GM12864 (cell line): ENCODE data around the gene POU3F2.

Experiments used
- DNase-seq: peaks from one replicate; pipeline ENCODE4 v3.0.0-alpha.2; 2011; ENCODE audit warnings: low read depth
- H3K4me3 ChIP-seq: 2 replicates; pipeline ENCODE4 v1.5.1; 2011; ENCODE audit warnings: mild to moderate bottlenecking, low read depth, low read length, control low read depth
- TF ChIP-seq, protein P1 (sequence below): IDR thresholded peaks from 2 replicates; pipeline ENCODE4 v1.5.1; 2011; ENCODE audit warnings: low read depth, mild to moderate bottlenecking, moderate library complexity, low read length, control low read depth, inconsistent platforms; ENCODE audit errors: missing control alignments

Gene POU3F2

DNA sequence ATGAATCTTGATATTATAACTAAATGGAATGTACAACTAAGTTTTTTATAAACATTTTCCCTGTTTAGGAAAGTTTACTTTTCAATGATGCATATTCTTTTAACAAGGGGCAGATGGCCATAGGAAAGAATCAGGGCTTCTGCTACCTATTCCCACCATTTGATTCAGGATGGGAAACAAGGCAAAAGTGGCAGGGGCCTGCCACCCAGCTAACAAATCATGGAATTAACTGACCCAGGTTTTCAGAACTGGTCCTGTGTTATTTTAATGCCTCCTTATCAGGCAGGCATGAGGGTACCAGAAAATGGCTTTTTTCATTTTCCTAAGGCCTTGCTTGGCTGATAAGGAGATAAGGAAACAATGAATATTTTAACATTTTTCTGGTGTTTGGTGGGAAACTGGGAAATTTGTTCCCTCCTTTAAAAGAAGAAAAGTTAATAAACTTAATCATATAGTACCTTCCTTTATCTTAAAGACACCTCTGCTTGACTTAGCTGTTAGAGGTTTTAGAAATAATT lies 6.7 kb downstream of the POU3F2 start:
- no peak for DNase-seq
- no peak overlapping the region for H3K4me3 ChIP-seq
- TF ChIP-seq, protein P1, sequence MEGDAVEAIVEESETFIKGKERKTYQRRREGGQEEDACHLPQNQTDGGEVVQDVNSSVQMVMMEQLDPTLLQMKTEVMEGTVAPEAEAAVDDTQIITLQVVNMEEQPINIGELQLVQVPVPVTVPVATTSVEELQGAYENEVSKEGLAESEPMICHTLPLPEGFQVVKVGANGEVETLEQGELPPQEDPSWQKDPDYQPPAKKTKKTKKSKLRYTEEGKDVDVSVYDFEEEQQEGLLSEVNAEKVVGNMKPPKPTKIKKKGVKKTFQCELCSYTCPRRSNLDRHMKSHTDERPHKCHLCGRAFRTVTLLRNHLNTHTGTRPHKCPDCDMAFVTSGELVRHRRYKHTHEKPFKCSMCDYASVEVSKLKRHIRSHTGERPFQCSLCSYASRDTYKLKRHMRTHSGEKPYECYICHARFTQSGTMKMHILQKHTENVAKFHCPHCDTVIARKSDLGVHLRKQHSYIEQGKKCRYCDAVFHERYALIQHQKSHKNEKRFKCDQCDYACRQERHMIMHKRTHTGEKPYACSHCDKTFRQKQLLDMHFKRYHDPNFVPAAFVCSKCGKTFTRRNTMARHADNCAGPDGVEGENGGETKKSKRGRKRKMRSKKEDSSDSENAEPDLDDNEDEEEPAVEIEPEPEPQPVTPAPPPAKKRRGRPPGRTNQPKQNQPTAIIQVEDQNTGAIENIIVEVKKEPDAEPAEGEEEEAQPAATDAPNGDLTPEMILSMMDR = no peak

DNA sequence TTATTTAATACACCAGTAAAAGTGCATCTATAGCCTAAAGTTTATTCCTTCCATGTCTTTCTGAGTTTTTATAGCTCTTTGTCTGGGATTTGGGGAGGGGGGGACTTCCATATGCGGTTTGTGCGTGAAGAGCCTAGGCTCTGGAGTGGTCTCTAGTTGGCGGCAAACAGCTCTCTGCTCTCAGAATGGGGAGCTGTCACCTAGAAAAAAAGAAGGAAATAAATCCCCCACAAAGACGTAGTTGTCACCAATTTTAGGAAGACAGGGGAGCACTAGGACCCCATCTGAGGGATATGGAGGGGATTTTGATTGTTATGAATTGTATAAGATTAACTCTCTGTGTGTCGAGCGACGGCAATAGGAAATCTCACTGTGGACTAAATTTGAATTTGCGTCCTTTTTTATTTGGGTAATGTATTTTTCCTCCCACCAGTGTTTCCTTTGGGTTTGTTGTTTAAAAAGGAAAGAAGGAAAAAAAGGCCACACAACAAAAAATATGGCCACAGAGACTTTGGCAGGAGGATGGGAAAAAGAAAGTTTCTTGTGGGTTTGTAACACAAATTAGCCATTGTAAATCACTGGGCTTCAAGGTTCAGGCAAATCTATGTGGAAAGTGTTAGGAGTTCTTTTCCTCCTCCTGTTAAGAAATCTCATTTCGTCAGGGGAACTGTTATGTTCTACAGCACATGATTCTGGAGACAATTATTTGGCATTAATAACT lies 7.4 kb downstream of the POU3F2 start:
- H3K4me3 ChIP-seq = no peak overlapping the region
- DNase-seq = no peak
- TF ChIP-seq, protein P1 = no peak

DNA sequence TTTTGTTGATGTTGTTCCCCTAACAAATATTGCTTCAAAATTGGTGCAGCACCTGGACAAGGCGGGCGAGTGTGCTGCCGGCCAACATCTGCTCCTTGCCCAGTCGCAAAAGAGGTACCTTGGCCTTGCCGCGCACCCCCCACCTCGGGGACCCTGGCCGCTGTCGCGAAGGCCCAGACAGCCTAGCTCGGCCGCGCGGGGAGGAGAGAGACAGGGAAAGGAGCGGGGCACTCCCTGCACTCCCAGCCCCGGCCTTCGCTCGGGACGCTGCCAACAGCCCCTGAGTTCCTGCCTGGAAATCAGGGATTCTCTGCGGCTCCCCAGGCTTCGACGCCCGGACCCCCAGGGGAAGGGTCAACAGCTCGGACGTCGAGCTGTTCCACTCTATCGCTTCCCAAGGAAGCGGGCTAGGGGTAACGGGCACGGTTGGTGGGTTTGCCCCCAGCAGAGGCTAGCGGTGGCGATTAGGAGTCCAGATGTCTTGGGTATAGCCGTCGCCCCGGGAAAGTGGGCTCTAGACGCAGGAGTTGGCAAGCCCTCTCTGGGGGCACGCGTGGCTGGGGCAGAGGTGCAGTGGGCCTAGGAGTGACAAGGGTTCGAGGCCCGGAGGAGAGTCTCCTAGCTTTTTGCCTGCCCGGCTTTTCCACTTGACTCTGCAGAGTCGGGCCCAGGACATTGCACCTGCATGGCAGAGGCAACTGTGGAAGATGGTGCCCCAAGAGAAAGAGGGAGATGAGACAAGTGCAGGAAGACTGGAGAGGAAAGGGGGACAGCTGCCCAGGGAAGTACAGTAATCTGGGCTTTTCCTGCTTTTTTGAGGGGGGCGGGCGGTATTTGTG lies 8.2 kb downstream of the POU3F2 start:
- DNase-seq = no peak
- TF ChIP-seq, protein P1 = no peak
- no peak overlapping the region for H3K4me3 ChIP-seq

DNA sequence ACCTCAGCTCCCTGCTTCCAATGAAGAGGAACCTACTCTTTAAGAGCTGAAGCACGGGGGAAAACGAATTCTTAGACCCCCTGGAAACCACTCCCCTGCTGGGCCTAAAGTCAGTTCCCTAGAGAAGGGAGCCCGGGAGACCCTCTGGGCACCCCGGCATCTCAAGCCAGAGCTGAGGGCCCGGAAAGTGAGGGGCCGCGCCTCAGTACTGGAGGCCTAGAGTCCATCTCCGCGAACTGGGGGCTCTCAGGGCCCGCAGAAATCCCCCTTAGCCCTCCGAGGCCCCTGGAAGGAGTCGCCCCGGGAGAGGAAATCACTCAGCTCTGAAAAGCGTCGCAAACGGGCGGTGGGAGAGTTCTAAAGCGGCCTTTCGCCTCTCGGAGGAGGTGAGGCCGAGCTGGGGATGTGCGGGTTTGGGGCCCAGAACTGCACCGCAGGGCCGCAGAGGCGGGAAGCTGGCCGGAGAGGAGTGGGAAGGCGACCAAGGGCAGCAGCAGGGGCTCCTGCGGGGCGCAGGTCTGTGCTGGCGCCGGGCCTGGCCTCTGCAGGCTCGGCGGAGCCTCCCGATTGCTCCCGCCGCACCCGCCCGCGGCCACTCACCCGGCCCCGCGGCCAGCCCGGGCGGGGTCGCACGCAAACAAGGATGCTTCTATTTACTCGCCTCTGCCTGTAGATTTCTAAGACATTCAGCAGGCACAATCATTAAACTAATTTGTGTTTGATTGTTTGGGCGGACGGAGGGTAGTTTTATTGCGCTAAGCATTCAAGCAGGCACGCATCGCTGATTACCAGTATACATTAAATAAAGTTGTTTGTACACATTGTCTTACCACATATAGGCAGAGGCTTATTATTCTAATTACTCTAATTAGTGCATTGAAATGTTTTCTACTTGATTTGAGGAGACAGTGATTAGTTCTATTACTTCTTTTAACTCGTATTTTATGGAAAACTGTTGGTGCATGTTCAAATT lies 9.2 kb downstream of the POU3F2 start:
- TF ChIP-seq, protein P1 = no peak
- no peak for DNase-seq
- no peak overlapping the region for H3K4me3 ChIP-seq

DNA sequence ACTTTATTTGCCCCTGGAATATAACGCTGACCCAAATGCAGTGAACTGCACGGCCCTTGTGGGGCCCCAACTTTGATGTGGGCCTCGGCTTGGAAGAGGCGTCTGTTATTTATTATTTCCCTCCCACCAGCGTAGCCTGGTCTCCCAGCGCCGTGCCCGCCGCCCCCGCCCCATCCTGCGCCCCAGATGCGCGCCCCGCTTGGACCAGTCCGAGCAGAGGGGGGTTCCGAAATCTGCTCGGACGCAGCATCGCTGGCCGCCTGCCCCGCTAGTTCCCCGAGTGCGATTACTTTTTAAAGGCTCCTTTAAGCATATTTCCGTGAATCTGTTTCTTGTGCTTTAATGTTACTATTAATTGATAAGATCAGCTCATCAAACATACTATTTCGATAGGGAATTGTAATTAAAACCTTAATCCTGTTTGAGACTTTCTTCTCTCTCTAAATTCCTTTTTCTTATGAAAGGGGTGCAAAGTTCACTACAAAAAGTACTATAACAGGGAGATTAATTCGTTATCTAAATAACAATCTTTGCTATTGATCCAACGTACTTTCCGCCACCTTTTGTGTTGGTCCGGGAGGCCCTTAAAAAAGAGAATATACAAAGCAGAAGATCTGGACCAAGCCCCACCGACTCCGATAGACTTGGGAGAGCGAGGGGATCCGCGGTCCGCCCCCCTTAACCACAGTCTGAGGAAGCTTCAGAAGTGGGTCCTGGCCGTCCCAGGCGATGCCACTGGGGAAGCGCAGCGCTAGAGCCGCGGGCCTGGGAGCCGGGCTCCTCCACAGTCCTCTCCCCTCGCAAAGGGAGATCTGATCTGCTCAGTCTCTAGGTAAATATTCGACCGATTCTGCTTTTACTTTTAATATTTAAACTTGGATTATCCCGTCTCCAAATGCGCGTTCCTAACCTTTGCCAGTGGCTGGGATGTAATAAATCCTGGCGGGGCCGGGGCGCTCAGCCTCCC lies 10.2 kb downstream of the POU3F2 start:
- TF ChIP-seq, protein P1 = no peak
- DNase-seq = no peak
- H3K4me3 ChIP-seq = no peak overlapping the region
